Gastroesophageal sphincter (tissue), 4 donors: ENCODE data around the gene SLC38A10. TPM values are rescaled to one million over a fixed set of nuclear protein-coding genes. Genes with fewer than 3 reads are reported as not detected.

ENCODE experiments used
- ATAC-seq: fragments of 150-250 bp; one replicate; pipeline ENCODE4 v1.9.1; 2016; ENCODE audit warnings: mild to moderate bottlenecking, moderate library complexity
- H3K27ac ChIP-seq, 4 donors: fragments of 200-600 bp; sonication (generic) in 3 of 4; 1 replicate in 3 of 4; 2 replicates in 1 of 4; pipeline ENCODE4 v1.5.1; 2016 to 2019
- H3K27me3 ChIP-seq: fragments of 200-600 bp; sonication (generic); one replicate; pipeline ENCODE4 v1.5.1; 2019
- H3K36me3 ChIP-seq, 2 donors: fragments of 200-600 bp; sonication (generic); one replicate each; pipeline ENCODE4 v1.5.1; 2019; ENCODE audit warnings: control low read depth in 1 of 2
- H3K4me1 ChIP-seq, 3 donors: fragments of 200-600 bp; sonication (generic); 1 replicate in 2 of 3; 2 replicates in 1 of 3; pipeline ENCODE4 v1.5.1; 2016 to 2019; ENCODE audit warnings: control low read depth in 2 of 3
- H3K4me3 ChIP-seq, 2 donors: fragments of 200-600 bp; sonication (generic); one replicate each; pipeline ENCODE4 v1.5.1; 2019; ENCODE audit warnings: mild to moderate bottlenecking in 1 of 2, moderate library complexity in 1 of 2
- H3K9me3 ChIP-seq, 3 donors: fragments of 200-600 bp; sonication (generic); one replicate each; pipeline ENCODE4 v1.5.1; 2017 to 2019; ENCODE audit warnings: control low read depth in 2 of 3
- CTCF ChIP-seq, 4 experiments: fragments of 200-600 bp in 2 of 4; fragments of 450-650 bp in 2 of 4; sonication (generic) in 1 of 4; IDR thresholded peaks; one replicate each; pipeline ENCODE4 v1.5.1; 2017 to 2019; ENCODE audit warnings: antibody characterized with exemption in 4 of 4, mild to moderate bottlenecking in 2 of 4, moderate library complexity in 2 of 4
- EP300 ChIP-seq: sonication (generic); formaldehyde crosslinking; IDR thresholded peaks from one replicate; pipeline ENCODE4 v1.6.1; 2017; ENCODE audit warnings: antibody characterized with exemption, mild to moderate bottlenecking
- POLR2A ChIP-seq, 2 donors: fragments of 450-650 bp; IDR thresholded peaks; one replicate each; pipeline ENCODE4 v1.6.1; 2017; ENCODE audit warnings: antibody characterized with exemption in 2 of 2, mild to moderate bottlenecking in 2 of 2, moderate library complexity in 1 of 2
- POLR2AphosphoS5 ChIP-seq: sonication (generic); formaldehyde crosslinking; IDR thresholded peaks from one replicate; pipeline ENCODE4 v1.6.1; 2017; ENCODE audit warnings: antibody characterized with exemption
- WGBS, 2 donors: methylation state at CpG; one replicate each; pipeline ENCODE4 v1.1.5; 2018; ENCODE audit warnings: low coverage in 1 of 2; 5-methylcytosine and 5-hydroxymethylcytosine counted together
- total RNA-seq, 4 donors: library from RNA; depleted of rRNA; stranded (reverse); fragments of >200 nt; gene quantifications; one replicate each; pipeline ENCODE4 v1.1.0, GENCODE V29; 2016

Gene SLC38A10
- total RNA-seq, 4 donors from 2014 or later: 70.5 to 99.6 (median 81.8) TPM

GRCh38 chr17:81328489-81328888, 33.4 kb upstream of the SLC38A10 start:
- H3K27me3 ChIP-seq: no peaks in the 10 kb centered on the region
- H3K36me3 ChIP-seq: no peaks in the 10 kb centered on the region
- TF ChIP-seq POLR2AphosphoS5 (no peak), CTCF (IDR thresholded peaks at IDR 0.05) (no peak), EP300 (no peak), POLR2A (IDR thresholded peaks at IDR 0.05) (no peak)
- H3K4me3 ChIP-seq: no peak overlapping the region
- peaks cover 0 to 51% (median 25%) of the 10 kb centered on the region in 3 donors for H3K4me1 ChIP-seq
- ATAC-seq: no peak
- H3K9me3 ChIP-seq: no peaks in the 10 kb centered on the region
- no CpG with 5 or more reads among the region's 14 CpGs for WGBS, 2 donors
- H3K27ac ChIP-seq: peak overlapping the region in 3 of 4 donors; percentile 77 to 80 (median 78)

- Histone ChIP-seq H3K4me3 (no peak overlapping the region), H3K9me3 (no peaks in the 10 kb centered on the region), H3K36me3 (no peaks in the 10 kb centered on the region), H3K4me1 (peaks cover 0 to 56% (median 25%) of the 10 kb centered on the region in 3 donors), H3K27ac (peak overlapping the region in 1 of 4 donors; percentile 53), H3K27me3 (no peaks in the 10 kb centered on the region)
- 81% methylated on average over 3 of the region's 14 CpGs; no CpG with 5 or more reads in 1 of the 2 donors for WGBS, 2 donors
- no peak for ATAC-seq
- TF ChIP-seq POLR2A (IDR thresholded peaks at IDR 0.05) (no peak), POLR2AphosphoS5 (no peak), CTCF (IDR thresholded peaks at IDR 0.05) (no peak), EP300 (no peak)
These were observed 30.7 kb upstream of the SLC38A10 start for GRCh38 chr17:81325714-81326358.

GRCh38 chr17:81324851-81325713, 30.0 kb upstream of the SLC38A10 start:
- no peak for ATAC-seq
- Histone ChIP-seq H3K36me3 (no peaks in the 10 kb centered on the region), H3K4me1 (peaks cover 0 to 49% (median 20%) of the 10 kb centered on the region in 3 donors), H3K27me3 (no peaks in the 10 kb centered on the region), H3K4me3 (no peak overlapping the region), H3K27ac (no peak overlapping the region), H3K9me3 (no peaks in the 10 kb centered on the region)
- TF ChIP-seq POLR2AphosphoS5 (no peak), EP300 (no peak), CTCF (IDR thresholded peaks at IDR 0.05) (no peak), POLR2A (IDR thresholded peaks at IDR 0.05) (no peak)
- WGBS, 2 donors: no CpG with 5 or more reads among the region's 22 CpGs

- no peak for TF ChIP-seq CTCF (IDR thresholded peaks at IDR 0.05)
- no peak for TF ChIP-seq POLR2A (IDR thresholded peaks at IDR 0.05)
- no peak for TF ChIP-seq EP300
- TF ChIP-seq POLR2AphosphoS5: no peak
- WGBS, 2 donors: 80% methylated on average over 2 of the region's 17 CpGs; no CpG with 5 or more reads in 1 of the 2 donors
- H3K4me3 ChIP-seq: no peak overlapping the region
- no peak for ATAC-seq
- H3K36me3 ChIP-seq: no peaks in the 10 kb centered on the region
- H3K27me3 ChIP-seq: no peaks in the 10 kb centered on the region
- no peaks in the 10 kb centered on the region for H3K9me3 ChIP-seq
- peaks cover 0 to 41% (median 12%) of the 10 kb centered on the region in 3 donors for H3K4me1 ChIP-seq
- H3K27ac ChIP-seq: no peak overlapping the region
These were observed 29.2 kb upstream of the SLC38A10 start for GRCh38 chr17:81324177-81324850.
